Measurements from ENCODE around the gene SAMD11. TPM values are rescaled to one million over a fixed set of nuclear protein-coding genes. Genes with fewer than 3 reads are reported as not detected.

The SAMD11 gene
- total and polyA plus RNA-seq, 10 of the 15 experiments (the other 5 are each of a cell fraction or from before 2014, with no cell fraction given): 0.04 to 0.31 (median 0.19) TPM; not detected in 6

GRCh38 chr1:914891-915280 is 8.8 kb upstream of the SAMD11 start:
- no TSS peak for BruUV-seq (replicated peaks)
- Histone ChIP-seq H2AFZ (ENCODE audit: control insufficient read depth, low read depth, low read length) (no peak overlapping the region), H4K20me1 (ENCODE audit: control insufficient read depth, insufficient read depth) (no peaks in the 10 kb centered on the region; the same call in 1 of the 2 replicates), H3K27me3 (replicated peaks in 1 of 2; ENCODE audit: control insufficient read depth in 2 of 2, insufficient read depth in 2 of 2, low read length in 1 of 2) (peaks cover 0 to under 1% of the 10 kb centered on the region in 2 experiments; a peak in 3 of 4 replicates), H3K4me2 (ENCODE audit: control insufficient read depth, insufficient read depth) (no peak overlapping the region), H3K9ac (ENCODE audit: control insufficient read depth, insufficient read depth, low read length) (no peak overlapping the region), H3K27ac (ENCODE audit: control insufficient read depth, insufficient read depth) (no peak overlapping the region), H3K36me3 (ENCODE audit: control insufficient read depth in 2 of 2, insufficient read depth in 2 of 2, low read length in 1 of 2) (no peaks in the 10 kb centered on the region), H3K4me3 (no peak overlapping the region), H3K9me3 (replicated peaks; ENCODE audit: control insufficient read depth, insufficient read depth, low read length) (no peaks in the 10 kb centered on the region), H3K79me2 (ENCODE audit: control insufficient read depth, insufficient read depth, low read length) (no peaks in the 10 kb centered on the region), H3K4me1 (ENCODE audit: control insufficient read depth, insufficient read depth, low read length) (no peaks in the 10 kb centered on the region)
- DNase-seq (ENCODE audit: low read depth, low spot score) (no peak), FAIRE-seq (no peak), ATAC-seq (no peak)
- ChIA-PET SMC1A (ENCODE audit: uncharacterized antibody, unreplicated experiment) (no interaction called here), CTCF (interaction anchor here (1.0 kb wide), 1 partner anchor 118 kb away, joined by 3 read pairs; no protein-coding TSS in a partner anchor), RAD21 (ENCODE audit: unreplicated experiment) (no interaction called here), POLR2A (interaction anchor here (0.8 kb wide), 1 partner anchor 29 kb away, joined by 5 read pairs; no protein-coding TSS in a partner anchor)
- in situ Hi-C loops (cut with MboI) (no loop called here), intact Hi-C loops (cut with micrococcal nuclease; ENCODE audit: unreplicated experiment) (no loop called here)
- 30% methylated on average over 4 of the region's 6 CpGs for WGBS (ENCODE audit: insufficient coverage, insufficient replicate concordance, low lambda C conversion rate, missing lambda C conversion rate)
- TF ChIP-seq ELK1 (IDR thresholded peaks at IDR 0.05; ENCODE audit: low read depth, low read length) (no peak), ZNF24 (IDR thresholded peaks at IDR 0.05) (no peak), YY1 (IDR thresholded peaks at IDR 0.05; ENCODE audit: low read depth, low read length) (no peak), RAD21 (IDR thresholded peaks at IDR 0.05; ENCODE audit: insufficient read depth, low read depth, low read length) (no peak), RAD51 (IDR thresholded peaks at IDR 0.05) (no peak), BRCA1 (IDR thresholded peaks at IDR 0.05; ENCODE audit: low read depth, low read length) (no peak), SREBF1 (IDR thresholded peaks at IDR 0.05; ENCODE audit: low read length) (no peak), ZNF217 (IDR thresholded peaks at IDR 0.05) (no peak), POU2F2 (IDR thresholded peaks at IDR 0.05; ENCODE audit: borderline replicate concordance, low read depth, low read length) (no peak), SRF (IDR thresholded peaks at IDR 0.05; ENCODE audit: low read depth in 2 of 2, low read length in 2 of 2) (no peak), RFX5 (IDR thresholded peaks at IDR 0.05; ENCODE audit: low read depth, low read length) (no peak), ZNF274 (IDR thresholded peaks at IDR 0.05; ENCODE audit: insufficient read depth, insufficient read length) (no peak), IRF3 (IDR thresholded peaks at IDR 0.05) (no peak), MLLT1 (IDR thresholded peaks at IDR 0.05) (no peak), BHLHE40 (IDR thresholded peaks at IDR 0.05; ENCODE audit: borderline replicate concordance in 1 of 2, low read depth in 2 of 2, low read length in 1 of 2) (no peak), TAF1 (IDR thresholded peaks at IDR 0.05; ENCODE audit: borderline replicate concordance, low read depth, low read length) (no peak), MEF2B (IDR thresholded peaks at IDR 0.05; ENCODE audit: partially characterized antibody, poor library complexity, severe bottlenecking) (no peak), ZNF207 (IDR thresholded peaks at IDR 0.05; ENCODE audit: borderline replicate concordance) (no peak)
